Kidney (tissue), 14 donors: Measurements from ENCODE around the gene TTPAL. TPM values are rescaled to one million over a fixed set of nuclear protein-coding genes. Genes with fewer than 3 reads are reported as not detected.

Experiments used
- DNase-seq, 5 donors: peaks; one replicate each; pipeline ENCODE4 v3.0.0-alpha.2; 2013 to 2020
- FAIRE-seq: peaks from 2 replicates; lab custom pipeline; 2012; peaks lifted over from hg19 to GRCh38; lab: Jason Lieb, UNC
- H3K27ac ChIP-seq, 2 donors: one replicate each; pipeline ENCODE4 v1.7.0; 2013; ENCODE audit warnings: low read depth in 2 of 2, low read length in 2 of 2, inconsistent platforms in 1 of 2
- H3K27me3 ChIP-seq: one replicate; pipeline ENCODE4 v1.7.1; 2013; ENCODE audit warnings: low read length, inconsistent platforms; ENCODE audit not compliant: control insufficient read depth, insufficient read depth
- H3K36me3 ChIP-seq, 3 donors: one replicate each; pipeline versions ENCODE4 v1.7.0 to v1.7.1; 2013; ENCODE audit warnings: low read length in 3 of 3, control low read depth in 1 of 3, inconsistent platforms in 1 of 3; ENCODE audit not compliant: insufficient read depth in 3 of 3, control insufficient read depth in 2 of 3
- H3K4me1 ChIP-seq, 3 donors: one replicate each; pipeline versions ENCODE4 v1.7.0 to v1.7.1; 2013; ENCODE audit warnings: low read length in 3 of 3, inconsistent platforms in 1 of 3, low read depth in 1 of 3; ENCODE audit not compliant: control insufficient read depth in 2 of 3, insufficient read depth in 2 of 3
- H3K4me3 ChIP-seq, 3 donors: one replicate each; pipeline versions ENCODE4 v1.7.0 to v1.8.1; 2013; ENCODE audit warnings: low read length in 3 of 3, control low read depth in 1 of 3, inconsistent platforms in 1 of 3
- H3K9ac ChIP-seq, 3 donors: one replicate each; pipeline versions ENCODE4 v1.7.0 to v1.7.1; 2013; ENCODE audit warnings: low read length in 3 of 3, control low read depth in 1 of 3, inconsistent platforms in 1 of 3
- H3K9me3 ChIP-seq, 3 donors: one replicate each; pipeline versions ENCODE4 v1.7.0 to v1.7.1; 2013; ENCODE audit warnings: low read length in 3 of 3, control low read depth in 1 of 3, inconsistent platforms in 1 of 3; ENCODE audit not compliant: control insufficient read depth in 2 of 3, insufficient read depth in 1 of 3
- intact Hi-C: fragments of 100-400 bp; cut with DNase I; formaldehyde crosslinking; loops from one replicate; pipeline ENCODE4 v1.11.1; 2022
- polyA plus RNA-seq: library from polyadenylated mRNA; stranded (reverse); fragments of 350-450 nt; fragmentation: Illumina TruSeq; extraction: RNeasy Lipid Tissue Mini Kit (QIAGEN cat#74804); gene quantifications from one replicate; pipeline ENCODE4 v1.2.3, GENCODE V29; 2014; ENCODE audit warnings: low read depth, low replicate concordance; ENCODE audit not compliant: insufficient read depth
- total RNA-seq: library from RNA; stranded (reverse); fragmentation: NEBNext Ultra II Directional; extraction: Animal tissue kit (Norgen Biotek cat#: 25700); gene quantifications from one replicate; pipeline ENCODE4 v1.2.1, GENCODE V29; 2021
- TF ChIP-seq, protein P1 (sequence below): IDR thresholded peaks from 3 replicates; pipeline ENCODE4 v1.5.1; 2012; ENCODE audit warnings: mild to moderate bottlenecking, moderate library complexity, borderline replicate concordance; ENCODE audit not compliant: insufficient read depth; ENCODE audit errors: extremely low read depth
- donor health status: control.
- donor health status: control.
- donor health status: control.
- donor health status: control.
- donor health status: control.
- donor health status: DM: yes; HTN: yes; CAD: no.
- donor health status: Normal renal cell carcinoma (clear cell type).

The TTPAL gene
- total and polyA plus RNA-seq, 2 donors from 2014 or later, result 3.5 to 13.5 TPM

- TF ChIP-seq, protein P1, sequence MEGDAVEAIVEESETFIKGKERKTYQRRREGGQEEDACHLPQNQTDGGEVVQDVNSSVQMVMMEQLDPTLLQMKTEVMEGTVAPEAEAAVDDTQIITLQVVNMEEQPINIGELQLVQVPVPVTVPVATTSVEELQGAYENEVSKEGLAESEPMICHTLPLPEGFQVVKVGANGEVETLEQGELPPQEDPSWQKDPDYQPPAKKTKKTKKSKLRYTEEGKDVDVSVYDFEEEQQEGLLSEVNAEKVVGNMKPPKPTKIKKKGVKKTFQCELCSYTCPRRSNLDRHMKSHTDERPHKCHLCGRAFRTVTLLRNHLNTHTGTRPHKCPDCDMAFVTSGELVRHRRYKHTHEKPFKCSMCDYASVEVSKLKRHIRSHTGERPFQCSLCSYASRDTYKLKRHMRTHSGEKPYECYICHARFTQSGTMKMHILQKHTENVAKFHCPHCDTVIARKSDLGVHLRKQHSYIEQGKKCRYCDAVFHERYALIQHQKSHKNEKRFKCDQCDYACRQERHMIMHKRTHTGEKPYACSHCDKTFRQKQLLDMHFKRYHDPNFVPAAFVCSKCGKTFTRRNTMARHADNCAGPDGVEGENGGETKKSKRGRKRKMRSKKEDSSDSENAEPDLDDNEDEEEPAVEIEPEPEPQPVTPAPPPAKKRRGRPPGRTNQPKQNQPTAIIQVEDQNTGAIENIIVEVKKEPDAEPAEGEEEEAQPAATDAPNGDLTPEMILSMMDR, result no peak
- H3K9ac ChIP-seq, result no peak overlapping the region
- H3K9me3 ChIP-seq, result no peaks in the 10 kb centered on the region
- H3K27ac ChIP-seq, result no peak overlapping the region
- no peaks in the 10 kb centered on the region for H3K4me1 ChIP-seq
- FAIRE-seq (no peak), DNase-seq (no peak)
- H3K4me3 ChIP-seq, result no peak overlapping the region
- no peaks in the 10 kb centered on the region for H3K27me3 ChIP-seq
- intact Hi-C loops, result no loop called here
- peaks cover 3 to 43% (median 35%) of the 10 kb centered on the region in 3 donors for H3K36me3 ChIP-seq
Measured at GRCh38 chr20:44489931-44490330, 14.3 kb downstream of the TTPAL start.

DNA sequence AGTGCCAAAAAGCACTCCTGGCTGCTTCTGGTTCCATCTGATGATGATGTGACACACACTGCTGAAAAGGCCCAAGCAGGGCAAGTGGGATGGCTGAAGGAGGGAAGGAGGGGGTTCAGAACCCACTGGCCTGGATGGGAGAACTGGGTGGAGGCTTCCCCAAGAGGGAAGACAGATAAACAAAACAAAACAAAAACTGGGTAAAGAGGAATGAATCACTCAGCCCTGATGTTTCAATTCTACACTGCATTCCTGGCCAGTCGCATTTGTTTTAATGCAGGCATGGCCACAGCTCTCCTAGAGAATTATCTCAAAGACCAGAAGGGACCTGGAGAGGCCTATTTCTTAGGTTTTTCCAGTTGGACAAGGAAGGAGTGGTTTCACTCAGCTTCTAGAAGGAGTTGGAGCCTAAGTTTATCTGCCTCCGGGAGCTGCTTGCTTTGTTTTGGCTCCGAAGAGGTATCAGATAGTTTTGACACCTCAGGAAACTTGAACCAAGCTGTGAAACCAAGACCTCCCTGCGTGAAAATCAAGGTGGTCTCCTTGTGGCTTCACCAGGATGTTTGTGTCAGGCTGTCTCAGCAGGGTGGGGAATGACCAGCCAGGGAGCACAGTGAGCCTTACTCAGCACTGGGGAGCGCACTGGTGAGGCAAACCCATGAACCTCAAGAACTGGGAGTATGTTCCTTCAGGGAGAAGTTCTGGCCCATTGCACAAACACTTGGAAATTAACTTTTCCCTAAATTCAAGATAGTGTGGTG is 16.1 kb downstream of the TTPAL start:
- intact Hi-C loops, result no loop called here
- no peak for DNase-seq
- H3K27ac ChIP-seq, result no peak overlapping the region
- no peaks in the 10 kb centered on the region for H3K9me3 ChIP-seq
- no peak for FAIRE-seq
- peaks cover 3 to 57% (median 45%) of the 10 kb centered on the region in 3 donors for H3K36me3 ChIP-seq
- TF ChIP-seq, protein P1, result no peak
- no peak overlapping the region for H3K9ac ChIP-seq
- no peak overlapping the region for H3K4me3 ChIP-seq
- no peaks in the 10 kb centered on the region for H3K27me3 ChIP-seq
- no peaks in the 10 kb centered on the region for H3K4me1 ChIP-seq

DNA sequence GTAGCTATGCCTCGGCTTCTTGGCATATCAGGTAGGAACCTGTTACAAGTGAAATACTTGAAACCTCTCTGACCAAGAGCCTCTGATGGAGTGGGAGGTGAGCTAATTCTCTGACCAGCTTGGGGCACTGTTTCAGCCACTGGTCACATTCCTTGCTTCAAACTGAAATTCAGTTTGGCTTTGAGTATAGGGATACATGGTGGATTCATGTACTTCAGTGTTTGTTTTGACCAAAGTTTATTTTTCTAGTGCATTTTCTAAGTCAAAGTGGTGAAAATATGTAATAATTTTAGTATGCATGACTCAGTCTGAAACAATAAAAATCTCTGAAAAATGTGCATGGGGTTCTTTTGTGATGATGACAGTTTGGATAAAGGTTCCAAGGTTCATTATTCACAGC is 18.6 kb downstream of the TTPAL start:
- FAIRE-seq (no peak), DNase-seq (no peak)
- TF ChIP-seq, protein P1, result no peak
- Histone ChIP-seq H3K27me3 (no peaks in the 10 kb centered on the region), H3K27ac (no peak overlapping the region), H3K4me3 (no peak overlapping the region), H3K9ac (no peak overlapping the region), H3K4me1 (no peaks in the 10 kb centered on the region), H3K36me3 (peaks cover 6 to 57% (median 44%) of the 10 kb centered on the region in 3 donors), H3K9me3 (no peaks in the 10 kb centered on the region)
- intact Hi-C loops, result no loop called here
